ENCODE data around the gene OR12D2.
"Not testable (repeated sequence)": the region's sequence is repeated elsewhere in the genome, so short reads cannot be mapped to it uniquely, and the experiment has no call there.

Gene OR12D2
- 0 to 0.88 (median 0) reads per million in 17 experiments for total RNA-seq

- no peak for DNase-seq
Observed at GRCh38 chr6:29395331-29395730, at the start of gene OR12D2. OR12D2 (plus strand) TSS chr6:29395631; CDS start chr6:29396700, 1,069 bp downstream.

- not testable (repeated sequence) for DNase-seq
Observed at GRCh38 chr6:29349348-29349747, 46.1 kb upstream of the OR12D2 start.

DNA sequence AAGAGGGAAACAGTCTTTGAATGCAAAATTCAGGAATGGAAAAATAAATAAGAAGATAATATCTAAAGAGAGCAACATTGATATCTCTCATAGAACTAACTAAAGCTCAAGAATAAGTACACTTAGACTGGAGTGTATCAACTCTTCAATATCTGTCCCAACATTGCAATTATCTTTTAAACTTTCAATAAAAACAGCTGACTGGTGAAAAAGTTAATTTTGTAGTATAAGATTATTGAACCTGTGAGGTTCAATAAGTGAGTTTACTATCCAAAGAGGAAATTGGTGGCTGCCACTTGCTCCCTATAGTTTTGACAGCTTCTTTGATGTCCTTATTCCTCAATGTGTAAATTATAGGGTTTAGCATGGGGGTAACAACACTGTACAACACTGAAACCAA, 40.5 kb upstream of the OR12D2 start:
- no peak for DNase-seq

GRCh38 chr6:29355603-29356002, 39.8 kb upstream of the OR12D2 start:
- no peak for DNase-seq

DNA sequence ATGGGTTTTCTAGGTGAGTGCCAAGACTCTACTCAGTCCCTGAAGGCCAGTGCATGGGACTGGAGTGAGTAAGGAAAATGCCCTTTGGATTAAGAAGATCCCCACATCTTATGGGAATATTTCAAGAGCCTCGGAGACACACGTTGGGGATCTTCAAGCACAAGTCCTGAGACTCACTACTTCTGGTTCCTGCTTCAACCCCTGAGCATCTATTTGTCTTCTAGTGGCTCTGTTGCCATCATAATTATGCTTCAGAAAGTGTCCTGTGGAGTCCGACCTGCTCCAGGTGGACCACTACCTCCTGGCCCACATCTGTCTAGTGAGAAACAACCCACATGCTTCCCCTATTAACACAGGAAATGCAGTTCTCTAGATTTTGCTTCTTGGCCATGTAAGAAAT, 26.7 kb upstream of the OR12D2 start, which contains the start of gene OR5V1:
Gene OR5V1 (minus strand): TSS at position 101 of the 400 bp plus-strand sequence. CDS start 12,670 bp downstream, outside the sequence.
- DNase-seq: no peak

- DNase-seq: no peak
Observed at GRCh38 chr6:29375191-29375590, 20.2 kb upstream of the OR12D2 start, which contains the start of gene OR12D3. OR12D3 (minus strand) TSS chr6:29375291; CDS start chr6:29375287, 4 bp downstream.

GRCh38 chr6:29376003-29376402, 19.4 kb upstream of the OR12D2 start:
- DNase-seq: peak in 3 of 4 experiments; percentile 5 to 11 (median 9)

DNA sequence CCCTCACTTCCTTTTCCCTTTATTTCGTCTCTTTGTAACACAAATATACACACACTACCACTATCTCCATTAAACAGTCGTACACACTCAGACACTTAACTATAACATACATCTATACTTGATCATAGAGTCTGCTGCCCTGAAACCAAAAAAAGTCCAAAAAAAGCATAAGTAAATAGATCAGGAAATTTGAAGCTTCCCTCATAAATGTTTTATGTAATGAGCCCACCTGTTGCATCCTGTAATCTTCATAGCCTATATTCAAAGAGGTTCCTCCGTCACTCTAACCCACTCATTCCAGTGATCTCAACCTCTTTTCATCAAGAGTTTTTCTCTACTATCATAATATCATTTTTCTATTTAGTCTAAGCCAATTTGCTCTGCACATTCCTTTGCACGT, 6.9 kb upstream of the OR12D2 start:
- DNase-seq: no peak

DNA sequence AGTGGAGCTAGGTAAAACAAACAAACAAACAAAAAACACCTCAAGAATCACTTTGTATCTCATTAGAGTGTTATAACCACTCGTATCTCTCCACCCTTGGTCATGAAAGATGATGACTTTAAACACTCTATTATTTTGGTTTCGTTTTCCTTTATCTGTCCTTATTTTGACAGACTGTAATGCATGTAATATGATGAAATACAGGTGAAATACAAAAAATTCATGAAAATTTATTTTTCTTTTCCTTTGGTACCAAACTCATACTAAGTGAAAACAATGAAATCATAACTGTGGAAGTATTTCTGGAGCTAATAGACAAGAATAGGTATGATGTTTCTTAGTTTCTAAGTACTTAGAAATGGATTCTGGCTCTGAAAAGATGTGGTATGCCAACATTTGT, 4.1 kb downstream of the OR12D2 start:
- no peak for DNase-seq

DNA sequence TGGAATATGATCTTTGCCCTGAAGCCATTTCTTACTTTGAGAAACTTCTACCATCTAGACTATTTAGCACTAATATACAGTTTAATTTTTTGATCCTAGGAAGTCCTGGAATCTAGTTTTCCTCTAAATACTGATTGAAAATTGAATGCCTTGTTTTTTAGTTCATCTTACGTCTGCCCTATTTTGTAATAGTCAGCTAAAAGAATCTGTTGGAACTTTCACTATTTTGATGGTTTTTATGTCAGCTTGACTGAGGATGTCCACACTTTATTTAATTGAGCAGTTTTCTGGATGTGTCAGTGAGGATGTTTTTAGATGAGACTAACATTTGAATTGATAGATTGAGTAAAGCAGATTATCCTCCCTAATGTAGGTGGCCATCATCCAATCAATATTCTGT, 8.4 kb downstream of the OR12D2 start:
- DNase-seq: no peak

- no peak for DNase-seq
Observed at GRCh38 chr6:29414588-29414987, 19.2 kb downstream of the OR12D2 start, which contains the start of gene OR12D1. OR12D1 (plus strand) TSS chr6:29414928.

DNA sequence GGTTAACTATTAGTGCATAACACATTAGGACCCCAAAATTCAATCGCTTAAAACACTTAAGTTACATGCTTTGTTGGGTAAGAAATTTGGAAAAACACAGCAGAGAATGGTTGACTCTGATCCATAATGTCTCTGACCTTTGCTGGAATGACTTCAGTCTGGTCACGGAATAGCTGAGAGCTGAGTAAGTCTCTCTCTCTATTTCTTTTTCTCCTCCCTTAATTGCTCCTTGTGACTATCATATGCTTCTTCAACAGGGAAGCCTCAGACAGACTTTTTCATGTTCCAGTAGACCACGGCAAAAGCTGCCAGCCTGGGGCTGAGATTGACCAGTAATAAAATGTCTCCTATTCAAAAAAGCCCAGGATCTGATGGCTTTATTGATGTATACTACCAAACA, 24.1 kb downstream of the OR12D2 start:
- DNase-seq: no peak

DNA sequence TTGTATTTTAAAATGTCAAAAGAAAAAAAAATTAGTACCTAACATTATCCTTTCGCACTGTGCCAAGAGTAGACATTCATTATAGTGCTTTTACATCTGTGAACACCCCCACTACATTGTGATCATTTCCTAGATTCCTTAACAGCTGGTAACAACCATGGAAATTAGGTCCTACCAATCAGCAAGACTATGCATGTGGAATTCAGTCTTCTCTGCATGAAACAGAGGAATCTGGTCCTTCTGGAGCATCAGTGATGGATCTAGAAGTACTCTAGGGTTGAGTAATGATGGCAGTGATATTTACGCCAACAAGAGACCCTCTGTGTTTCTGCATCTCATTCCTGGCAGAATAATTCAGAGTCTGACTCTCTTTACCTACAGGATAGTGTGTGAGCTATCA, 28.7 kb downstream of the OR12D2 start:
- no peak for DNase-seq

- no peak for DNase-seq
Observed at GRCh38 chr6:29424575-29424974, 29.1 kb downstream of the OR12D2 start.

GRCh38 chr6:29425075-29425474, 29.6 kb downstream of the OR12D2 start:
- DNase-seq: no peak

DNA sequence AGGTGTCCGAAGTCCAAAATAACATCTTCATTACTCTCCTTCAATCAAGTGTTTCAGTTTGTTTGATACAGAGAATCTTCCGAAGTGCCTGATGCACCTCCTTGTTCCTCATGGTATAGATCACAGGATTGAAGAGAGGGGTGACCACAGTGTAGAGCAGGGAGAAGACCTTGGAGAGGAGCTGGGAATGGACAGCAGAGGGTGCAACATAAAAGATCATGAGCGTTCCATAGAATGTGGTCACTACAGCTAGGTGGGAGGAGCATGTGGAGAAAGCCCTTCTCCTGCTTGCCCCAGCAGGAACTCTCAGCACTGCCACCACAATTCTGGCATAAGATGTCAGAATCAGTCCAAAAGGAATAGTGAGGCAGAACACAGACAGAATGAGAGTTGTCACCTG, 31.2 kb downstream of the OR12D2 start:
- no peak for DNase-seq

DNA sequence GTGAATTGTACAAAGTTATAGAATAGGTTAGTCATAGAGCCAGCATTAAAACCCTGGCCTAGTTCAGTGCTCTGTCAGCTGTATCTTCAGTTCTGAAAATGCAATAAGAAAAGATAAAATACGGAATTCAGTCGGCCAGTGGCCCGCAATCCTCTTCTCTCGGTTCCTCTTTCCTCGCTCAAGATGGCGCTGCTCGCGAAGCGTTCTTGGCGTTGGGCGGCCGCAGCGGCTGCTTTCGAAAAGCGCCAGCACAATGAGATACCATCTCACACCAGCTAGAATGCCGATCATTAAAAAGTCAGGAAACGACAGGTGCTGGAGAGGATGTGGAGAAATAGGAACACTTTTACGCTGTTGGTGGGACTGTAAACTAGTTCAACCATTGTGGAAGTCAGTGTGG, 41.3 kb downstream of the OR12D2 start:
- not testable (repeated sequence) for DNase-seq

- no peak for DNase-seq
Observed at GRCh38 chr6:29439006-29439405, 43.6 kb downstream of the OR12D2 start, which contains the start of gene OR10C1. OR10C1 (plus strand) TSS chr6:29439306; CDS start chr6:29440016, 710 bp downstream.

GRCh38 chr6:29442719-29443118, 47.3 kb downstream of the OR12D2 start:
- no peak for DNase-seq

GRCh38 chr6:29444031-29444430, 48.6 kb downstream of the OR12D2 start:
- DNase-seq: not testable (repeated sequence)

All from suppressor macrophage (primary cell).